ENCODE measurements around the gene FKBP2.

GRCh38 chr11:64255135-64256128 is 14.5 kb downstream of the FKBP2 start:
- TF ChIP-seq CTCF (IDR thresholded peaks at IDR 0.05) (no peak), POLR2A (IDR thresholded peaks at IDR 0.05) (no peak)
